Hepatocyte (in vitro differentiated cells): ENCODE data around the gene OTOGL. TPM values are rescaled to one million over a fixed set of nuclear protein-coding genes. Genes with fewer than 3 reads are reported as not detected.

Experiments used
- DNase-seq: peaks from one replicate; pipeline ENCODE4 v3.0.0-alpha.2; 2016; ENCODE audit warnings: low spot score
- H2AFZ ChIP-seq: fragments of 200-600 bp; sonication (generic); 2 replicates; pipeline ENCODE4 v1.6.0; 2016; ENCODE audit warnings: antibody characterized with exemption, mild to moderate bottlenecking
- H3K27ac ChIP-seq: fragments of 200-600 bp; sonication (generic); 2 replicates; pipeline ENCODE4 v1.5.1; 2016; ENCODE audit warnings: mild to moderate bottlenecking
- H3K27me3 ChIP-seq: fragments of 200-600 bp; sonication (generic); 2 replicates; pipeline ENCODE4 v1.6.1; 2016
- H3K36me3 ChIP-seq: fragments of 200-600 bp; sonication (generic); replicated peaks from 2 replicates; pipeline ENCODE4 v1.5.1; 2016; ENCODE audit warnings: low read depth; ENCODE audit not compliant: insufficient read depth
- H3K4me1 ChIP-seq: fragments of 200-600 bp; sonication (generic); 2 replicates; pipeline ENCODE4 v1.5.1; 2016; ENCODE audit warnings: mild to moderate bottlenecking, moderate library complexity; ENCODE audit not compliant: insufficient read depth
- H3K4me2 ChIP-seq: fragments of 200-600 bp; sonication (generic); 2 replicates; pipeline ENCODE4 v1.6.0; 2016
- H3K4me3 ChIP-seq: fragments of 200-600 bp; sonication (generic); 2 replicates; pipeline ENCODE4 v1.5.1; 2016; ENCODE audit warnings: mild to moderate bottlenecking
- H3K79me2 ChIP-seq: fragments of 200-600 bp; sonication (generic); 2 replicates; pipeline ENCODE4 v1.6.0; 2017; ENCODE audit warnings: mild to moderate bottlenecking
- H3K9me2 ChIP-seq: fragments of 200-600 bp; sonication (generic); replicated peaks from 2 replicates; pipeline ENCODE4 v1.6.0; 2017; ENCODE audit warnings: mild to moderate bottlenecking; ENCODE audit not compliant: insufficient read depth
- H3K9me3 ChIP-seq: fragments of 200-600 bp; sonication (generic); 2 replicates; pipeline ENCODE4 v1.5.1; 2016; ENCODE audit warnings: low read depth, mild to moderate bottlenecking
- H4K20me1 ChIP-seq: fragments of 200-600 bp; sonication (generic); 2 replicates; pipeline ENCODE4 v1.6.0; 2016; ENCODE audit warnings: mild to moderate bottlenecking; ENCODE audit not compliant: insufficient read depth, poor library complexity, severe bottlenecking
- CTCF ChIP-seq: fragments of 200-600 bp; sonication (generic); IDR thresholded peaks from 2 replicates; pipeline ENCODE4 v1.5.1; 2016; ENCODE audit warnings: antibody characterized with exemption, mild to moderate bottlenecking; ENCODE audit not compliant: poor library complexity
- EZH2 ChIP-seq: fragments of 200-600 bp; sonication (generic); IDR thresholded peaks from 2 replicates; pipeline ENCODE4 v1.6.1; 2016; ENCODE audit warnings: antibody characterized with exemption, mild to moderate bottlenecking, borderline replicate concordance
- EZH2phosphoT487 ChIP-seq: fragments of 200-600 bp; sonication (generic); IDR thresholded peaks from one replicate; pipeline ENCODE4 v1.6.1; 2018; ENCODE audit warnings: antibody characterized with exemption, mild to moderate bottlenecking, low read depth, moderate library complexity; ENCODE audit not compliant: unreplicated experiment, severe bottlenecking
- WGBS: methylation state at CpG from one replicate; pipeline ENCODE4 v1.1.6; 2016; ENCODE audit warnings: low lambda C conversion rate; ENCODE audit errors: missing lambda C conversion rate; 5-methylcytosine and 5-hydroxymethylcytosine counted together
- polyA plus RNA-seq: library from polyadenylated mRNA; unstranded; fragments of >200 nt; fragmentation: Nextera tagmentation; extraction: Ambion mirVana; gene quantifications from 2 replicates; pipeline ENCODE4 v1.2.1, GENCODE V29; 2016
- total RNA-seq: library from RNA; depleted of rRNA; stranded (reverse); fragments of >200 nt; gene quantifications from 2 replicates; pipeline ENCODE4 v1.2.3, GENCODE V29; 2014

OTOGL gene
- total and polyA plus RNA-seq, 2 experiments from 2014 or later: 0.33 TPM; not detected in 1

GRCh38 chr12:80154261-80154660, 54.9 kb downstream of the OTOGL start:
- no peak for TF ChIP-seq EZH2
- TF ChIP-seq EZH2phosphoT487: no peak
- TF ChIP-seq CTCF: no peak
- no peaks in the 10 kb centered on the region for H3K9me2 ChIP-seq
- no peaks in the 10 kb centered on the region for H3K36me3 ChIP-seq
- H3K27me3 ChIP-seq: no peaks in the 10 kb centered on the region
- no peak overlapping the region for H2AFZ ChIP-seq
- WGBS: 71% methylated on average over 1 of the region's 1 CpG
- H3K79me2 ChIP-seq: no peaks in the 10 kb centered on the region
- no peaks in the 10 kb centered on the region for H3K9me3 ChIP-seq
- DNase-seq: no peak
- no peaks in the 10 kb centered on the region for H4K20me1 ChIP-seq
- H3K4me3 ChIP-seq: no peak overlapping the region
- H3K4me2 ChIP-seq: no peak overlapping the region
- no peaks in the 10 kb centered on the region for H3K4me1 ChIP-seq
- H3K27ac ChIP-seq: no peak overlapping the region

- 91% methylated on average over 5 of the region's 5 CpGs for WGBS
- no peak for TF ChIP-seq EZH2phosphoT487
- no peak for TF ChIP-seq CTCF
- TF ChIP-seq EZH2: no peak
- Histone ChIP-seq H2AFZ (no peak overlapping the region), H3K4me3 (no peak overlapping the region), H3K79me2 (no peaks in the 10 kb centered on the region), H3K9me3 (no peaks in the 10 kb centered on the region), H3K27me3 (no peaks in the 10 kb centered on the region), H3K9me2 (no peaks in the 10 kb centered on the region), H3K4me2 (no peak overlapping the region), H3K36me3 (no peaks in the 10 kb centered on the region), H3K27ac (no peak overlapping the region), H4K20me1 (no peaks in the 10 kb centered on the region), H3K4me1 (no peaks in the 10 kb centered on the region)
- no peak for DNase-seq
These were observed 57.0 kb downstream of the OTOGL start for GRCh38 chr12:80156306-80156705.

- WGBS: 54% methylated on average over 2 of the region's 2 CpGs
- no peak overlapping the region for H3K27ac ChIP-seq
- no peak overlapping the region for H3K4me2 ChIP-seq
- TF ChIP-seq EZH2phosphoT487: no peak
- no peak for TF ChIP-seq EZH2
- TF ChIP-seq CTCF: no peak
- DNase-seq: no peak
- no peaks in the 10 kb centered on the region for H3K9me2 ChIP-seq
- H3K4me1 ChIP-seq: no peaks in the 10 kb centered on the region
- H3K4me3 ChIP-seq: no peak overlapping the region
- H2AFZ ChIP-seq: no peak overlapping the region
- H3K9me3 ChIP-seq: no peaks in the 10 kb centered on the region
- H3K27me3 ChIP-seq: no peaks in the 10 kb centered on the region
- no peaks in the 10 kb centered on the region for H3K79me2 ChIP-seq
- no peaks in the 10 kb centered on the region for H3K36me3 ChIP-seq
- H4K20me1 ChIP-seq: no peaks in the 10 kb centered on the region
These were observed 58.3 kb downstream of the OTOGL start for GRCh38 chr12:80157645-80158044.

GRCh38 chr12:80161612-80162011, 62.3 kb downstream of the OTOGL start:
- Histone ChIP-seq H2AFZ (no peak overlapping the region), H3K27ac (no peak overlapping the region), H4K20me1 (no peaks in the 10 kb centered on the region), H3K4me1 (no peaks in the 10 kb centered on the region), H3K9me3 (no peaks in the 10 kb centered on the region), H3K27me3 (no peaks in the 10 kb centered on the region), H3K9me2 (no peaks in the 10 kb centered on the region), H3K4me3 (no peak overlapping the region), H3K4me2 (no peak overlapping the region), H3K36me3 (no peaks in the 10 kb centered on the region), H3K79me2 (no peaks in the 10 kb centered on the region)
- DNase-seq: no peak
- TF ChIP-seq CTCF (no peak), EZH2 (no peak), EZH2phosphoT487 (no peak)
- 76% methylated on average over 4 of the region's 4 CpGs for WGBS
